RKO (cell line): ENCODE results near the gene SLN.

Experiments
- DNase-seq: peaks from one replicate; pipeline ENCODE4 v3.0.0-alpha.2; 2016; ENCODE audit warnings: low spot score

Gene SLN

DNA sequence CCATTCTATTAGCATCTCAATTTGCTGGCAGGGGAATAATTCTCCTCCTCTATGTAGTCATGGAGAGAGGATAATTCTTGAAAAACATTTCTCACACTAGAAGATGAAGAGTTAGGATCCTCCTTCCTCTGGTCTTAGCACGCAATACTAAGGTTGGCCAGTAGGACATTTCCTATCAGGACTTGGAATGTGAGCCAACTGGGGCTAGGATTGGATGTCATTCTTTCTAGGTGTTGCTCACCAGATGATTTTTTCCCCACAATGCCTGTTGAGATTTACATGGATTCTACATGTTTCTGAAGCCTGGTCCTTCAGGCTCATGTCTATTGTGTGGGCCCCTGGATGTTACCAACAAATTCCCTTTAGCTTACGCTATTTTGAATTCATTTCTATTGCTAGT, 28.0 kb downstream of the SLN start:
- peak; percentile 60 for DNase-seq

DNA sequence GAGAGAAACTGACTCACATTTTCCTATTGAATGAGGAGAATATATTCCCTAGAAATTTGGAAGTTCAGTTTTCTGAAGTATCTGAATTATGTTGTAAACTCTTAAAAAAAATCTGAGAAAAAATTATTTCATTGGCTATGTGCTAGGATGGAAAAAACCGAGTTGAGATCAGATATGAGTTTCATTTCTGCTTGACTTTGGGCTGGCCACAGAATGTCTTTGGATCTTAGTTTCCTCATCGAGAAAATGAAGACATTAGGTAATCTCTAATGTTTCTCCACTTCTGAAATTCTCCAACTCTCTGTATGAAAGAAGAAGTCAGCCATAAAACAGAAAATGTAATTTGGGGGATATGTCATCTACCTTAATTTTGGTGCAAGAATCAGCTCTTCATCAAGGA, 28.8 kb downstream of the SLN start:
- DNase-seq = no peak

DNA sequence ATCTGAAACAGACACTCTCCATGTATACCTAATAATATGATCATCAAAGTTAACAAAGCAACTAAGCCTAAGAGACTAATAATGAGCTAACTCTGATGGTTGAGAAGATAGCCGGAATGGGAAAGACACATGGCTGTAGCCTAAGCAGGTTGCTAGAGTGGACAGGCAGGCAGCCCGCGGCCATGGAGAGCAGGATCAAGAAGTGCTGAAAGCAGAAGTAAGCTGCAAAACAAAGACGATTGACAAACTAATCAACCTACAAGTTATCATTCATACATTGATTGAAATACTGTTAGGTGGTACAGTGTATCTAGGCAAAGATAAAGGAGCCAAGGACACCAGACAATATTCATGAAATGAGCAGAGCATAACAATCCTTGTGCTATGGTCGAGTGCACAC, 29.3 kb downstream of the SLN start:
- DNase-seq = no peak

DNA sequence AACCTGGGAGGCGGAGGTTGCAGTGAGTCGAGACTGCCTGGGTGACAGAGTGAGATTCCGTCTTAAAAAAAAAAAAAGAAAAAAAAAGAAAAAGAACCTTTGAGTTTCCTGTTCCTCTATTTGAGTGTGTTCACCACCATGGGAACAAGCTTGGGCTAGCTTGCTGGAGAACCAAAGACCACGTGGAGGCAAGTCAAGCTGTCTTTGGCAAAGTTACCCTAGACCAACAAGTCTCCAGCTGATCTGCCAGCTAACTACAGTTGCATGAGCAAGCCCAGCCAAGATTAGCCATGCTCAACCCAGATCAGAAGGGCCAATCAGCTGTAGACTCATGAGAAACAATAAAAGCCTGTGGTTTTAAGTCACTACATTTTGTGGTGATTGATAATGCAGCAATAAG, 29.7 kb downstream of the SLN start:
- no peak for DNase-seq

DNA sequence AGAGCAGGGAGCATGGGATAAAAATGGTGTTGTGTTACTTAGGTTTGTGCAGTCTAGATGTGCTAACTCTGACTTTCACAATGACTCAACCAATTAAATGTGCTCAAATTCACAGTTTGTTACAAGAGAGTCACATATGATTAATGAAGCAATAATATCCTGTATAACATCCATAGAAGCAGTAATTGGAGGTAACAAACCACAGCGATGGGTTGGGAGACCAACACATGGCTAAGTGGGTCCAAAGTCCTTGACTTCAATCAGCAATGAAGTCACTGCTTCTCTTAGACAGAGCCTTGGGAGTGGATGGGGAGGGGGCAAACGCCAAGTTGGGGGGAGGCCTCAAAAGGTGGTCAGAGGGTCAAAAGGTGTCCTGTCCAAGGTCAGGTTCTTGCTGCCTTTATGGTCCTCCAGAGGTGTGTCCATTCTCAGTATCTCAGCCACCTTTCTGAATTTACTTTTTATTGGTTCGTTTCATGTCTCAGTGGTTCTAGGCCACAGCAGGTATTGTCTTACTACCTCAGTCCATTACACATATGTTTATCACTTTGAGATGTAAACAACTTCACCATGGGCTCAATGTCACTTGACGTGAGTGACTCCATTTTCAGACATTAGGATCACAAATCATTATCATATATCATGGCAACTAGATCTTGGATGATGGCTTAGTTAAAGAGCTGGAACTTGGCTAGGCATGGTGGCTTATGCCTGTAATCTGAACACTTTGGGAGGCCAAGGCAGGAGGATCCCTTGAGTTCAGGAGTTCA, 32.4 kb downstream of the SLN start:
- DNase-seq = peak; percentile 29

DNA sequence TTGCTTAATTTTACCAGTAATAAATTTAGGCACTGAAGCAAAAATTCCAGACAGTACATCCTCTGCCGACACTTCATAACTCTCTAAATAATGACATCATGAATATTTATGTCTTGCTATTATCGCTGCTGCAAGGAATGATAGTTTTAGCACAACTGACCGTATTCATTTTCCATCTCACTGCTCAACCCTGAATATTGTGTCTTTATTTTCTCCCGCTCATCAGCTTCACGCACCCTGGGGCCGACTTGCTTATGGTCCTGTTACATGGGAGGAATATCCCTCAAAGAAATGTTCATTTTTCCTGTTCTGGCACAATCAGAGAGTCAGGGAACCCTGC, 33.3 kb downstream of the SLN start:
- no peak for DNase-seq

DNA sequence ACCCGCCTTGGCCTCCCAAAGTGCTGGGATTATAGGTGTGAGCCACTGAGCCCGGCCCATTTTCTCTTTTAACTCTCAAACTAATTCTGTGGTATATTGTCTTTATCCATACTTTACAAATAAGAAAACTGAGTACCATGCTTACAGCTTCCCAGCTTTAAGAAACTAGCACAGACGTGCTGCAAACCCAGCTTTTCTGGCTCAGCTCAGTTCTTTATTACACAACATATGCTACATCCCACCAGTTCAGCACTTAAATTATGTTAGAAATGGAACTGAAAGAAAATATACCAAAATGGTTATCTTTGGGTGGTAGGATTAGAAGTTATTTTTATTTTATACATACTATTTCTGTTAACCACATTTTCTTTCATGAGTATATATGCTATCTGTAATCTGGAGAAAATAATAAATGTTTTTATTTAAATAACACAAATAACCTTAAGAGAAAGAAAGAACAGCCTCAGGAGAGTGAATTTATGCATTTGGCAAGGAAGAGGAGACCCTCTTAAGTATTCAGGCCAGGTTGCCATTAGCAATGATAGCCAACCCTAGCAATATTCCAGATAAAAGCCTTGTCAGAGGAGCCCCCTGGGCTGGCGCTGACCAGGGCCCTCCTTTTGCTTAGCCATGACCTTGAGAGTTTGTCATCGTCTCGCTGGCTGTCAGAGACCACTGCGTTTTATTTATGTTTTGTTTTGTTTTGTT, 33.8 kb downstream of the SLN start:
- no peak for DNase-seq

DNA sequence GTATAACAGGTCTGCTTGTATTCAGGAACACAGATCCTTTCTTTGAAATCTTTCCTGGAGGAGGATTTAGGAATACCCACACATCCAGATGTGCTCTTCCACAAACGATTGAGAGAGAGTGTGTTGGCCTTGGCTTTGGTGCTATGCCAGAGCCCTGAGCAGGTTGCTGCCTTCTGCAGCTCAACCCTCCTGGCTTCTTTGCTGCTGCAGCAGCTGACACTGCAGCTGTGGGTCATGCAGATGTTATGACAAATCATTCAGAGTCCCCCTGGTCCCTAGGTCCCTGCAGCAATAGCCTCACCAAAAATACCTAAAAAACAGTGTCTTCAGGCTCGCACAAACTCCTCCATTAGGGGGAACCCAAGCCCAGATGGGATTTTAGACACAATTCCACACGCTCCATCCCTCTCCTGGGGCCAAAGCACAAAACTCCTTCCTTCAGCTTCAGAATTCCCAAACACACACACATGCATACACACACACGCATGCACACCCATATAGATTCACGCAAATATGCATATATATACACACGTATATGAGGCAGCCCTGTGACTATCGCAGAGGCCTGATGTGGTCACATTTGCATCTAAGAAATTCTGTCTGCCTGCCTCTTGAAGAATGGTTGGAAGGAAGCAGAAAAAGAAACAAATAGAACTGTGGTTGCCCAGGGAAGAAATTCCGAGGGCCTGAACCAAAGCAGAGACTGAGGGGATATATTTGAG, 35.4 kb downstream of the SLN start:
- DNase-seq = no peak

DNA sequence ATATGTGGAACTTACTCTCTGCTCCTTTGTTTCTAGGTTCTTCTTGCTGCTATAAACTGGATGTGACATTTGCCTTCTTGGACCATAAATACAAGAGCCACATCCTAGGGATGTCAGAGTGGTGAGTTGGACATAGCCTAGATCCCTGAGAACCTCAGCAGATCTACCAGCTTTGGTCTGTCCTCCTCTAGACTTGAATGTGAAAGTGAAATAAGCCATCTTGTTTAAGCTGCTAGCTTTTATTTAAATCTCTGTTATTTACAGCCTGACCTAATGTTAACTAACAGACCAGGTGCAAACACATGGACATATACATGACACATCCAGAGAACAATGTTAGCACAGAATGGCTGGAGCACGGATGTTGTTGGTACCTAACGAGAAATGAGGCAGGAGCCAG, 36.0 kb downstream of the SLN start:
- no peak for DNase-seq

DNA sequence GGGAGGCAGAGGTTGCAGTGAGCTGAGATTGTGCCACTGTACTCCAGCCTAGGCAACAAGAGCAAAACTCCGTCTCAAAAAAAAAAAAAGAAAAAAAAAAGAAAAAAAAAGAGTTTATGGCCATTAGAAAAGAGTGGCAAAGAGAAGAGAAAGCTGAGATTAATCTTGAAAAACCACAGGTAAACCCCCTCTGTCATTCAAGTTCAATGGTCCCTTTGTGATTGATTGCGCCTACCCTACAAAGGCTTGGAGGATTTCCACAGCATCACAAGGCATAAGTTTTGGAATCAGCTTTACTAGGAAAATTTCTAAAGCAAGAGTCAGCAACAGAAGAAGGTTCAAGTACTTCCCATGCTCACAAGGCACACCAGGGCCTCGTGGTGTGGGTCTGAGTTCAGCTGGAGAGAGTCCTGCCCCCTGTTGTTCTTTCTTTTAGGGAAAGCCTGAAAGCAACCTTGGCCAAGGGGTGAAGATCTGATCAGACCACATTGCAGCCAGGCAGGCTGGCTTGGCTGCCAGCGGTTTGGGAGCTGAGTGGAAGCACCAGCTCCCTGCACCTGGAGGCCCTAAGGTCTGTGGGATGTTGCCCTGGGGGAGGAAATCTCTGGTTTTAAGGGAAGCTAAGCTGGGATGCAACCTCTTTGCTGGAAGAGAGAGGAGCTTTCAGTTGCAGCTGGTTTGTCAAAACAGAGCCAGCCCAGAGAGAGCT, 41.8 kb downstream of the SLN start:
- no peak for DNase-seq

DNA sequence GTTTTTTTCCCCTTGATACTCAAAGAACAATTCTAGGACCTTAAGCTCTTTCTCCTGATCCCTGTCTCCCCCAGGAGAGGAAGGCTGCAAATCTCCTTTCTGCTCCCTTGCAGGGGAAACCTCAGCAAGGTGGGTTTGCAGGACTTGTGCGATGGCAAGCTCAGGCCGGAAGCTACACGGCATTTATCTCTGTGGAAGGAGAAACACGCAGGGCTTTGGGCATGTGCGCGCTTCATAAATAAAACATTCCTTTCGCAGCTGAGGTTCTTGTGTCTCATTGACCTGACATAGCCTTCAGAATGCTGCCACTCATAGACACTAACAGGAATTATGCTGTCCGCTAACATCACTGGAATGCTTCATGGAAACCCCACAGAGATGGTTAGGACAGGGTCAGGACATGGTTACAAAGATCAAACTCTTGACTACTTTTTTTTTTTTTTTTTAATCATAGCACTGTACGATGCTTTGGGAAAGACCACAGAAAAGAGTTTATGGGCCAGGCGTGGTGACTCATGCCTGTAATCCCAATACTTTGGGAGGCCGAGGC, 42.6 kb downstream of the SLN start:
- no peak for DNase-seq

DNA sequence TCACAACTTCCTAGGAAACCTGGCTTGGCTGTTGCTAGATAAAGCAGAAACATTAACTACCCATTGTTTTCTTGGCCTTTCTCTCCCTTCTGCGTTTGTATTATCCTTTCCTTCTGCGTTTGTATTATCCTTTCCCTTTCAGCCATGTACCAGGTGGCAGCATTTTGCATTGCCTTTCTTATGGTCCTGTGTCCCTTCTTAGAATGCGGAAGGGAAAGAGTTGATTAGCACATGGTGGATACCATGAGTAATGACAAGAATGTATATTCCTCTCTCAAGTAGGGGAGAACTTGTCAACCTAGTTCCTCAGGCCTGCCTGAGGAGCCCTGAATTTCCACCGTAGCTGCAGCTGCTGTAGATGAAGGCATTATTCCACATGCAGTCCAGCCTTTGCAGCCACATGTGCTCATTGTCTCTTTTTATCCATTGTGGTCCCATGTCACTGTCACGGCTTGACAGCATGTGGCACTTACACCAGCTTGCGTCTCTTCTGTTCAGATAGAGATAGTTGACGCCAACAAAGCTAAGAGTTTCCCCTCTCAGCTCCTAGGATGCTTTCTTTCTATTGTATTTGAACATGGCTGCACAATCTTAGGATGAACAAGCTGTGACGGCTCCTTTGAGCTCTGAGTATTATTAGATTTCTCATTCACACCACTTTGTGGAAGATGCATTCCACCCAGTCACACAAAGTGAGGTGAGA, 44.8 kb downstream of the SLN start:
- no peak for DNase-seq

DNA sequence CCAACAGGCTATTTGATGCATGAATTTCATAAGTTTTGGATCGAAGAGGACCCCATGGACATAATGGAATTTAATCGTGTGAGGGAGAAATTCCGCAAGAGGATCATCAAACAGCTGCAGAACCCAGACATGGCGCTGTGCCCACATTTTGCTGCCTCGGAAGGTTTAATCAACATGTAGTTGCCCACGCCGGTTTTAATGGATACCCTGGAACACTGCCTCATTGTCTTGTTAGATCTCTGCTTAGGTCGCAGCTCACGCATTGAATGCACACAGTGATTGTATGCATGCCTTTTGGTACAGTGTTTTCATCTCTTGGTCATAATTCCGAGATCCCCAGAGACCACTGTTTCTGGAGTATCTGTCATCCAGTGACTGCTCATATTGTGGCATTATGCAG, 46.8 kb downstream of the SLN start:
- DNase-seq = no peak

DNA sequence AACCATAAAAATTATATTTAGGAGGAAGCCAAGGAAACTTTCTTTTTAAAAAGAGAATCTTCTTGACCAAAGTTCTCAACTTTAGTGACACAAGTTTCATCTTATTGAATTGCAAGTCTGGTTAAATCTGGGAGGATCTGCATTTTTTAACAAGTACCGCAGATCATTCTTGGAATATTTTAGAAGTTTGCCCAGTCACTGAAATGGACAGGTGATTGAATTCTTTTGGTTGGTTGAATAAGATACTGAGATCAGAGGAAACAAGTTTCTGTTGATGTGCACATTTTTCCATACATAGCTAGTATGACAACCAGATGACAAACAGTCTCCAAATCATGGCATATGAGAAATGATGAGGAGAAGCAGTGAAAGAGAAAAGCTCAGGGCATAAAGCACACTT, 50.2 kb downstream of the SLN start:
- DNase-seq = no peak

DNA sequence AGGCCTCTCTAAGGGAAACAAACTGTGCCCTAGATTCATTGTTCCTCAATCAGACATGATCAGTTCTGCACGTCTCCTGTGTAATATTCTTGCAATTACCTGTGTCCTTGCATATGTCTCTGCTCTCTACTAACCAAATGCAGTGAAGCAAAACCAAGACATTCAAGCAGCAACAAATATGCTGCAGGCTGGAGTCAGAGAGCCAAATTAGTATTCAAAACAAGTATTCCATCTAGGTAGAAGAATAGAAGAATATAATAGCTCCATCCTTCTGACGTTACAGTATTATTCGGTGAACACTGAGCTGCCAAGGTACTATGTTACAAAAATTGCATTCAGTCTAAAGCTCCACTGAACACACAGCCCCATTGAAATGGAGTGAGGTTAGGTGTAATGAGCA, 51.8 kb downstream of the SLN start:
- DNase-seq = no peak

DNA sequence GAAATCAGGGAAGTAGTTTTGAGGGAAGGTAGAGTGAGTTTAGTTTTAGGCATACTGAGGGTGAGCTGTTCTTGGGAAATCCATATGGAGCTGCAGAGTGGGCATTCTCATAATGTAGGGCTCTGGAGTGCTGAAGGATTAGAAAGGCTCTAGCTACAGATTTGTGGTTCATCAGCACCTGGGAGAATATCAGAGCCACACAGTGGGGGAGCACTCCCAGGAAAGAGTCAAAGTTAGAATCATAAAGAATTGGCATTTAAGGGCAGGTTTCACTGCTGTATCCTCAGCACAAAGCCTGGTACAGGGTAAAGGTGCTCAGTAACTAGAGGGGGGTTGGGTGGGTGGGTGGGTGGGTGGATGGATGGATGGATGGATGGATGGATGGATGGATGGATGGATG, 52.5 kb downstream of the SLN start:
- no peak for DNase-seq
